ENCODE results near the gene KCTD3.

- no peak for TF ChIP-seq CTCF (conservative IDR thresholded peaks at IDR 0.05)
- no peak for TF ChIP-seq ZFX (IDR thresholded peaks at IDR 0.05)
Measured at GRCh38 chr1:215612391-215612790, 45.3 kb downstream of the KCTD3 start.

Measured in C4-2B (cell line).